H1 (cell line): Measurements from ENCODE around the gene TSHZ2. TPM values are rescaled to one million over a fixed set of nuclear protein-coding genes. Genes with fewer than 3 reads are reported as not detected.

Source experiments
- CTCF ChIA-PET: fragments of 300-600 bp; sonication (Branson Sonifier 250); formaldehyde crosslinking; loops from one replicate; lab custom pipeline; 2021; ENCODE audit not compliant: partially characterized antibody; lab: Charles Lee
- POLR2A ChIA-PET: fragments of 300-600 bp; sonication (Branson Sonifier 250); formaldehyde crosslinking; loops from one replicate; lab custom pipeline; 2021; ENCODE audit warnings: inconsistent platforms; ENCODE audit not compliant: partially characterized antibody; lab: Charles Lee
- DNase-seq, 2 experiments: peaks; one replicate each; pipeline versions ENCODE4 v3.0.0 to v3.0.0-alpha.2; 2010 to 2022; ENCODE audit warnings: low spot score in 2 of 2, low read depth in 1 of 2, mixed read lengths in 1 of 2
- FAIRE-seq: peaks from 2 replicates; lab custom pipeline; 2011; peaks lifted over from hg19 to GRCh38; lab: Jason Lieb, UNC
- H2AFZ ChIP-seq: 2 replicates; pipeline ENCODE4 v1.8.1; 2012; ENCODE audit warnings: low read length, inconsistent platforms
- H2AK5ac ChIP-seq: 2 replicates; pipeline ENCODE4 v1.6.1; 2013; ENCODE audit warnings: low read depth, low read length
- H2BK120ac ChIP-seq: replicated peaks from 2 replicates; pipeline ENCODE3; 2013; ENCODE audit warnings: low read depth, low read length, inconsistent platforms
- H2BK12ac ChIP-seq: 2 replicates; pipeline ENCODE4 v1.6.1; 2013; ENCODE audit warnings: low read depth, low read length
- H2BK15ac ChIP-seq: 2 replicates; pipeline ENCODE4 v1.6.1; 2013; ENCODE audit warnings: low read length
- H2BK20ac ChIP-seq: 2 replicates; pipeline ENCODE4 v1.6.1; 2013; ENCODE audit warnings: low read length
- H2BK5ac ChIP-seq: 2 replicates; pipeline ENCODE4 v1.6.1; 2013; ENCODE audit warnings: low read depth, low read length
- H3K14ac ChIP-seq: 2 replicates; pipeline ENCODE4 v1.6.1; 2013; ENCODE audit warnings: inconsistent platforms; ENCODE audit not compliant: insufficient read length
- H3K18ac ChIP-seq: 2 replicates; pipeline ENCODE4 v1.6.1; 2013; ENCODE audit warnings: low read length; ENCODE audit errors: extremely low read depth
- H3K23ac ChIP-seq: 2 replicates; pipeline ENCODE4 v1.6.1; 2013; ENCODE audit warnings: inconsistent platforms; ENCODE audit not compliant: insufficient read length
- H3K23me2 ChIP-seq: 2 replicates; pipeline ENCODE4 v1.6.1; 2013; ENCODE audit warnings: low read depth, low read length
- H3K27ac ChIP-seq: 2 replicates; pipeline ENCODE4 v1.6.1; 2011; ENCODE audit warnings: low read depth, low read length, inconsistent platforms
- H3K27me3 ChIP-seq, 4 experiments: replicated peaks in 1 of 4; 1 replicate in 1 of 4; 2 replicates in 3 of 4; pipeline versions ENCODE4 v1.6.1 to v1.8.1; 2011 to 2013; ENCODE audit warnings: low read length in 3 of 4, mild to moderate bottlenecking in 3 of 4, inconsistent platforms in 2 of 4, mixed read lengths in 2 of 4, moderate library complexity in 1 of 4; ENCODE audit not compliant: control insufficient read depth in 3 of 4, insufficient read depth in 3 of 4; ENCODE audit errors: extremely low read depth in 1 of 4
- H3K36me3 ChIP-seq, 4 experiments: 2 replicates each; pipeline versions ENCODE4 v1.6.1 to v1.8.1; 2011 to 2013; ENCODE audit warnings: mild to moderate bottlenecking in 4 of 4, low read length in 3 of 4, moderate library complexity in 2 of 4, control low read depth in 1 of 4, inconsistent platforms in 1 of 4; ENCODE audit not compliant: insufficient read depth in 4 of 4, control insufficient read depth in 2 of 4
- H3K4ac ChIP-seq: replicated peaks from 2 replicates; pipeline ENCODE3; 2013; ENCODE audit warnings: low read length, low read depth, mixed read lengths, inconsistent platforms; ENCODE audit not compliant: insufficient read length
- H3K4me1 ChIP-seq, 4 experiments: replicated peaks in 1 of 4; 1 replicate in 1 of 4; 2 replicates in 3 of 4; pipeline versions ENCODE4 v1.6.1 to v1.8.1; 2011 to 2013; ENCODE audit warnings: low read length in 3 of 4, inconsistent platforms in 2 of 4, mixed read lengths in 1 of 4; ENCODE audit not compliant: insufficient read depth in 4 of 4, control insufficient read depth in 3 of 4
- H3K4me2 ChIP-seq, 2 experiments: 2 replicates each; pipeline versions ENCODE4 v1.6.1 to v1.8.1; 2011 to 2013; ENCODE audit warnings: low read depth in 2 of 2, low read length in 2 of 2, control low read depth in 1 of 2, inconsistent platforms in 1 of 2, mild to moderate bottlenecking in 1 of 2; ENCODE audit not compliant: insufficient read depth in 1 of 2
- H3K4me3 ChIP-seq, 4 experiments: fragments of 200-600, 300-600 bp in 1 of 4; sonication (generic), shearing (Covaris generic), sonication (Bioruptor Twin) in 1 of 4; 2 replicates each; pipeline versions ENCODE4 v1.5.1 to v1.8.1; 2011 to 2016; ENCODE audit warnings: low read length in 4 of 4, low read depth in 3 of 4, control low read depth in 2 of 4, inconsistent platforms in 2 of 4, mild to moderate bottlenecking in 2 of 4, mixed read lengths in 1 of 4, moderate library complexity in 1 of 4; ENCODE audit not compliant: insufficient read depth in 2 of 4; ENCODE audit errors: extremely low read depth in 1 of 4
- H3K56ac ChIP-seq: replicated peaks from 2 replicates; pipeline ENCODE3; 2013; ENCODE audit warnings: low read depth, mild to moderate bottlenecking, mixed read lengths, low read length, inconsistent platforms; ENCODE audit not compliant: insufficient read length
- H3K79me1 ChIP-seq: 2 replicates; pipeline ENCODE4 v1.6.1; 2013; ENCODE audit warnings: low read depth, low read length, control low read depth
- H3K79me2 ChIP-seq, 2 experiments: 2 replicates each; pipeline versions ENCODE4 v1.6.1 to v1.8.1; 2012 to 2013; ENCODE audit warnings: low read length in 2 of 2, mild to moderate bottlenecking in 2 of 2, inconsistent platforms in 1 of 2; ENCODE audit not compliant: insufficient read depth in 2 of 2, control insufficient read depth in 1 of 2
- H3K9ac ChIP-seq, 4 experiments: replicated peaks in 1 of 4; 1 replicate in 1 of 4; 2 replicates in 3 of 4; pipeline versions ENCODE4 v1.6.1 to v1.8.1; 2011 to 2013; ENCODE audit warnings: low read depth in 3 of 4, low read length in 3 of 4, control low read depth in 2 of 4, mild to moderate bottlenecking in 2 of 4, moderate library complexity in 2 of 4, inconsistent platforms in 1 of 4; ENCODE audit errors: extremely low read depth in 1 of 4
- H3K9me3 ChIP-seq, 2 experiments: 2 replicates each; pipeline versions ENCODE4 v1.6.1 to v1.8.1; 2012 to 2013; ENCODE audit warnings: mild to moderate bottlenecking in 2 of 2, moderate library complexity in 2 of 2, control low read depth in 1 of 2, inconsistent platforms in 1 of 2, low read depth in 1 of 2, low read length in 1 of 2, mixed read lengths in 1 of 2; ENCODE audit not compliant: insufficient read depth in 2 of 2
- H4K20me1 ChIP-seq, 2 experiments: replicated peaks in 1 of 2; 2 replicates each; pipeline versions ENCODE3 to v1.8.1; 2011 to 2013; ENCODE audit warnings: inconsistent platforms in 2 of 2, low read length in 2 of 2, mild to moderate bottlenecking in 1 of 2; ENCODE audit not compliant: insufficient read depth in 2 of 2, control insufficient read depth in 1 of 2
- H4K5ac ChIP-seq: 2 replicates; pipeline ENCODE4 v1.6.1; 2013; ENCODE audit warnings: low read length, low read depth, mixed read lengths, inconsistent platforms; ENCODE audit not compliant: insufficient read length
- H4K8ac ChIP-seq: 2 replicates; pipeline ENCODE4 v1.8.0; 2013; ENCODE audit warnings: mild to moderate bottlenecking, moderate library complexity, low read length, inconsistent platforms; ENCODE audit not compliant: insufficient read depth; ENCODE audit errors: extremely low read depth
- H4K91ac ChIP-seq: replicated peaks from 2 replicates; pipeline ENCODE3; 2013; ENCODE audit warnings: low read length, mixed read lengths, inconsistent platforms; ENCODE audit not compliant: insufficient read length
- GABPA ChIP-seq: IDR thresholded peaks from 2 replicates; pipeline ENCODE4 v1.6.1; 2011; ENCODE audit warnings: mild to moderate bottlenecking, low read length, moderate library complexity, borderline replicate concordance; ENCODE audit not compliant: insufficient read depth
- GTF2F1 ChIP-seq: IDR thresholded peaks from 2 replicates; pipeline ENCODE4 v1.6.1; 2012; ENCODE audit warnings: low read depth, low read length, improper control_type of control experiment, borderline replicate concordance
- HDAC6 ChIP-seq: IDR thresholded peaks from one replicate; pipeline ENCODE4 v1.7.1; 2012; ENCODE audit warnings: low read depth, mild to moderate bottlenecking, inconsistent platforms, low read length, moderate library complexity
- JUN ChIP-seq: IDR thresholded peaks from 2 replicates; pipeline ENCODE4 v1.6.1; 2011; ENCODE audit warnings: low read depth, mild to moderate bottlenecking, improper control_type of control experiment, low read length
- KDM1A ChIP-seq: fragments of 200-600, 300-600 bp; sonication (generic); IDR thresholded peaks from 2 replicates; pipeline ENCODE4 v1.7.1; 2016; ENCODE audit warnings: mild to moderate bottlenecking, low read length, borderline replicate concordance
- POU5F1 ChIP-seq: IDR thresholded peaks from 2 replicates; pipeline ENCODE4 v1.6.1; 2011; ENCODE audit warnings: low read depth, mild to moderate bottlenecking, low read length, moderate library complexity
- SIN3A ChIP-seq, 2 experiments: IDR thresholded peaks in 1 of 2; conservative IDR thresholded peaks in 1 of 2; 2 replicates each; pipeline ENCODE4 v1.6.1; 2011 to 2012; ENCODE audit warnings: low read length in 2 of 2, improper control_type of control experiment in 1 of 2, low read depth in 1 of 2, mild to moderate bottlenecking in 1 of 2
- SIRT6 ChIP-seq: IDR thresholded peaks from one replicate; pipeline ENCODE4 v1.7.1; 2012; ENCODE audit warnings: low read length, inconsistent platforms
- TAF1 ChIP-seq: IDR thresholded peaks from 2 replicates; pipeline ENCODE4 v1.6.1; 2011; ENCODE audit warnings: mild to moderate bottlenecking, low read depth, low read length
- WGBS, 2 experiments: shearing (Covaris generic) in 1 of 2; methylation state at CpG; one replicate each; pipeline versions ENCODE4 v1.1.6 to v1.1.7; 2013 to 2015; ENCODE audit warnings: low lambda C conversion rate in 2 of 2, mixed read lengths in 2 of 2, inconsistent platforms in 1 of 2, low coverage in 1 of 2, missing lambda C conversion rate in 1 of 2; ENCODE audit not compliant: insufficient replicate concordance in 2 of 2, insufficient coverage in 1 of 2, insufficient read length in 1 of 2; ENCODE audit errors: extremely low coverage in 1 of 2, missing lambda C conversion rate in 1 of 2; 5-methylcytosine and 5-hydroxymethylcytosine counted together
- polyA plus RNA-seq, 7 experiments: library from polyadenylated mRNA; depleted of rRNA in 3 of 7; stranded (reverse) in 5 of 7; unstranded in 2 of 7; fragments of >200 nt in 5 of 7; fragments of 200-250 nt in 2 of 7; gene quantifications; 1 replicate in 5 of 7; 2 replicates in 1 of 7; 4 replicates in 1 of 7; pipeline versions ENCODE4 v1.2.1 to v1.2.3, GENCODE V29; 2011 to 2013; ENCODE audit warnings: missing spikeins in 2 of 7, mixed read lengths in 2 of 7
- total RNA-seq: library from RNA; stranded (reverse); fragmentation: NEBNext Ultra II Directional; extraction: Animal tissue kit (Norgen Biotek cat#: 25700); gene quantifications from 2 replicates; pipeline ENCODE4 v1.2.1, GENCODE V29; 2021
- TF ChIP-seq, protein P1 (sequence below): IDR thresholded peaks from 2 replicates; pipeline ENCODE4 v1.6.1; 2011; ENCODE audit warnings: low read length, improper control_type of control experiment
- TF ChIP-seq, protein P2 (sequence below), 3 experiments: IDR thresholded peaks; 1 replicate in 2 of 3; 2 replicates in 1 of 3; pipeline versions ENCODE4 v1.5.1 to v1.6.1; 2011; ENCODE audit warnings: low read length in 3 of 3, mild to moderate bottlenecking in 3 of 3, inconsistent platforms in 2 of 3, low read depth in 1 of 3, moderate library complexity in 1 of 3; ENCODE audit not compliant: insufficient read depth in 1 of 3; ENCODE audit errors: control extremely low read depth in 1 of 3

TSHZ2 gene
- total and polyA plus RNA-seq, 2 of the 8 experiments (the other 6 are each of a cell fraction or from before 2014, with no cell fraction given) = 0.14 to 0.30 TPM

- Histone ChIP-seq H2BK20ac (no peak overlapping the region), H3K4me2 (no peak overlapping the region)
- WGBS, 2 experiments = 89% methylated on average over 6 of the region's 6 CpGs; no CpG with 5 or more reads in 1 of the 2 experiments
- no peak for TF ChIP-seq SIRT6
- TF ChIP-seq GTF2F1 = no peak
- TF ChIP-seq, protein P1, sequence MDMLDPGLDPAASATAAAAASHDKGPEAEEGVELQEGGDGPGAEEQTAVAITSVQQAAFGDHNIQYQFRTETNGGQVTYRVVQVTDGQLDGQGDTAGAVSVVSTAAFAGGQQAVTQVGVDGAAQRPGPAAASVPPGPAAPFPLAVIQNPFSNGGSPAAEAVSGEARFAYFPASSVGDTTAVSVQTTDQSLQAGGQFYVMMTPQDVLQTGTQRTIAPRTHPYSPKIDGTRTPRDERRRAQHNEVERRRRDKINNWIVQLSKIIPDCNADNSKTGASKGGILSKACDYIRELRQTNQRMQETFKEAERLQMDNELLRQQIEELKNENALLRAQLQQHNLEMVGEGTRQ = no peak
- TF ChIP-seq POU5F1 = no peak
- TF ChIP-seq KDM1A = no peak
- no peak for TF ChIP-seq HDAC6
- no peak for TF ChIP-seq SIN3A (conservative IDR thresholded peaks at IDR 0.05 in 1 of 2, IDR thresholded peaks at IDR 0.05 in 1 of 2; ENCODE audit: low read depth in 1 of 2, low read length in 2 of 2)
- TF ChIP-seq, protein P2, sequence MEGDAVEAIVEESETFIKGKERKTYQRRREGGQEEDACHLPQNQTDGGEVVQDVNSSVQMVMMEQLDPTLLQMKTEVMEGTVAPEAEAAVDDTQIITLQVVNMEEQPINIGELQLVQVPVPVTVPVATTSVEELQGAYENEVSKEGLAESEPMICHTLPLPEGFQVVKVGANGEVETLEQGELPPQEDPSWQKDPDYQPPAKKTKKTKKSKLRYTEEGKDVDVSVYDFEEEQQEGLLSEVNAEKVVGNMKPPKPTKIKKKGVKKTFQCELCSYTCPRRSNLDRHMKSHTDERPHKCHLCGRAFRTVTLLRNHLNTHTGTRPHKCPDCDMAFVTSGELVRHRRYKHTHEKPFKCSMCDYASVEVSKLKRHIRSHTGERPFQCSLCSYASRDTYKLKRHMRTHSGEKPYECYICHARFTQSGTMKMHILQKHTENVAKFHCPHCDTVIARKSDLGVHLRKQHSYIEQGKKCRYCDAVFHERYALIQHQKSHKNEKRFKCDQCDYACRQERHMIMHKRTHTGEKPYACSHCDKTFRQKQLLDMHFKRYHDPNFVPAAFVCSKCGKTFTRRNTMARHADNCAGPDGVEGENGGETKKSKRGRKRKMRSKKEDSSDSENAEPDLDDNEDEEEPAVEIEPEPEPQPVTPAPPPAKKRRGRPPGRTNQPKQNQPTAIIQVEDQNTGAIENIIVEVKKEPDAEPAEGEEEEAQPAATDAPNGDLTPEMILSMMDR (IDR thresholded peaks at IDR 0.05; ENCODE audit: control extremely low read depth in 1 of 3, insufficient read depth in 1 of 3, low read depth in 1 of 3, low read length in 3 of 3) = no peak
- no peak for TF ChIP-seq TAF1
- TF ChIP-seq JUN = no peak
- TF ChIP-seq GABPA = no peak
Measured at GRCh38 chr20:53183181-53183580, 211.0 kb downstream of the TSHZ2 start.

More at GRCh38 chr20:53183181-53183580, 211.0 kb downstream of the TSHZ2 start:
- Histone ChIP-seq H4K20me1 (no peaks in the 10 kb centered on the region), H2AK5ac (no peak overlapping the region), H3K18ac (no peak overlapping the region), H3K9ac (no peak overlapping the region), H3K4me3 (no peak overlapping the region), H2BK5ac (no peak overlapping the region), H4K91ac (no peak overlapping the region), H3K36me3 (no peaks in the 10 kb centered on the region), H4K5ac (no peak overlapping the region), H3K4ac (no peak overlapping the region), H3K79me2 (no peaks in the 10 kb centered on the region), H3K14ac (no peak overlapping the region), H2BK12ac (no peak overlapping the region), H2BK120ac (no peak overlapping the region), H3K27me3 (no peaks in the 10 kb centered on the region), H3K27ac (no peak overlapping the region), H3K9me3 (no peaks in the 10 kb centered on the region), H3K23ac (no peak overlapping the region), H4K8ac (no peak overlapping the region), H2BK15ac (no peak overlapping the region), H3K23me2 (no peaks in the 10 kb centered on the region), H2AFZ (no peak overlapping the region), H3K4me1 (peaks cover 0 to 2% (median 0%) of the 10 kb centered on the region in 4 experiments; a peak in 1 of 7 replicates), H3K56ac (no peak overlapping the region), H3K79me1 (no peaks in the 10 kb centered on the region)
- DNase-seq (no peak), FAIRE-seq (no peak)
- POLR2A ChIA-PET = no interaction called here
- CTCF ChIA-PET = no interaction called here
